MCF 10A (cell line): ENCODE results near the gene LGALS7B. TPM values are rescaled to one million over a fixed set of nuclear protein-coding genes. Genes with fewer than 3 reads are reported as not detected.
"Not testable (repeated sequence)": the region's sequence is repeated elsewhere in the genome, so short reads cannot be mapped to it uniquely, and the experiment has no call there.

Experiments
- BruUV-seq: library from RNA; stranded (reverse); fragments of 400-500 nt; replicated peaks from 2 replicates; lab custom pipeline; 2021; lab: Mats Ljungman, UMichigan
- CTCF ChIA-PET: fragments of 300-600 bp; sonication (Branson Sonifier 250); formaldehyde crosslinking; extraction: SDS; loops from one replicate; lab custom pipeline; 2021; ENCODE audit warnings: antibody characterized with exemption, inconsistent platforms; lab: Yijun Ruan, JAX
- POLR2A ChIA-PET: fragments of 300-600, 350-650 bp; sonication (Branson Sonifier 250); formaldehyde crosslinking; extraction: SDS; loops from one replicate; lab custom pipeline; 2020; ENCODE audit warnings: antibody characterized with exemption, inconsistent platforms; lab: Yijun Ruan, JAX
- DNase-seq: peaks from one replicate; pipeline ENCODE4 v3.0.0-alpha.2; 2018; ENCODE audit not compliant: unreplicated experiment
- H3K27ac Mint-ChIP-seq: one replicate; pipeline ENCODE4 v1.8.0; 2022; ENCODE audit warnings: mild to moderate bottlenecking, low read depth, mixed read lengths; ENCODE audit not compliant: unreplicated experiment
- H3K27me3 Mint-ChIP-seq: one replicate; pipeline ENCODE4 v1.8.0; 2022; ENCODE audit warnings: mixed read lengths; ENCODE audit not compliant: insufficient read depth, unreplicated experiment
- H3K36me3 Mint-ChIP-seq: one replicate; pipeline ENCODE4 v1.8.0; 2022; ENCODE audit warnings: mild to moderate bottlenecking, moderate library complexity, mixed read lengths; ENCODE audit not compliant: insufficient read depth, unreplicated experiment
- H3K4me1 Mint-ChIP-seq: one replicate; pipeline ENCODE4 v1.8.0; 2022; ENCODE audit warnings: mixed read lengths; ENCODE audit not compliant: insufficient read depth, unreplicated experiment
- H3K4me3 Mint-ChIP-seq: one replicate; pipeline ENCODE4 v1.8.0; 2022; ENCODE audit warnings: mild to moderate bottlenecking, moderate library complexity, mixed read lengths; ENCODE audit not compliant: unreplicated experiment
- H3K9me3 Mint-ChIP-seq: one replicate; pipeline ENCODE4 v1.8.0; 2022; ENCODE audit warnings: mixed read lengths; ENCODE audit not compliant: unreplicated experiment
- CTCF ChIP-seq: fragments of 200-600 bp; IDR thresholded peaks from one replicate; pipeline ENCODE4 v1.8.0; 2022; ENCODE audit warnings: antibody characterized with exemption, mild to moderate bottlenecking; ENCODE audit not compliant: unreplicated experiment
- intact Hi-C: fragments of 100-400 bp; cut with micrococcal nuclease; formaldehyde crosslinking; loops from 2 replicates; pipeline ENCODE4 v1.14.1; 2022
- total RNA-seq: library from RNA; stranded (reverse); gene quantifications from 2 replicates; pipeline ENCODE4 v1.2.3, GENCODE V29; 2022

Gene LGALS7B
- total RNA-seq, 1 experiment from 2014 or later: 2.6 TPM

DNA sequence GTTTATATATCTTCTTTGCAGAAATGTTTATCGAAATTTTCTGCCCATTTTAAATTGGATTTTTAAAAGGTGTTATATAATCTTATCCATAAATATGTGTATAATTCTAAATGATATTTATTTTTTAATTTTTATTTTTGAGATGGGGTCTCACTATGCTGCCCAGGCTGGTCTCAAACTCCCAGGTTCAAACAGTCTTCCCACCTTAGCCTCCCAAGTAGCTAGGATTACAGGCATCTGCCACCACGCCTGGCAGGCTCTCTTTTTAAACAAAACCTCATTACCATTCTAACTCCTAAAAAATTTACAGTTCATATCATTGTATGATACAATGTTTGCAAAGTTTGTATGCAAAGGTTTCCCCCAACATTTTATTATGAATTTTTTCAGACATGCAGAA lies 7.2 kb downstream of the LGALS7B start:
- CTCF ChIA-PET: no interaction called here
- no peak for TF ChIP-seq CTCF
- H3K36me3 Mint-ChIP-seq: no peaks in the 10 kb centered on the region

GRCh38 chr19:38797781-38798180 lies 8.8 kb downstream of the LGALS7B start:
- H3K4me3 Mint-ChIP-seq, CTCF ChIA-PET, H3K36me3 Mint-ChIP-seq, POLR2A ChIA-PET, H3K27me3 Mint-ChIP-seq, DNase-seq, H3K9me3 Mint-ChIP-seq, H3K27ac Mint-ChIP-seq, BruUV-seq: not testable (repeated sequence)
- intact Hi-C loops: loop anchor here (5.0 kb wide), 1 partner anchor 35 kb away; the partner anchor contains the start of gene ECH1
- H3K4me1 Mint-ChIP-seq: peaks cover 13% of the 10 kb centered on the region

More for the DNA sequence above, 7.2 kb downstream of the LGALS7B start:
- Mint-ChIP-seq H3K27me3 (no peaks in the 10 kb centered on the region), H3K4me3 (no peak overlapping the region), H3K27ac (no peak overlapping the region), H3K4me1 (peaks cover 13% of the 10 kb centered on the region), H3K9me3 (no peaks in the 10 kb centered on the region)
- no TSS peak for BruUV-seq
- POLR2A ChIA-PET: no interaction called here
- intact Hi-C loops: loop anchor here (5.0 kb wide), 1 partner anchor 36 kb away; the partner anchor contains the start of gene ECH1
- no peak for DNase-seq

- Mint-ChIP-seq H3K9me3 (no peaks in the 10 kb centered on the region), H3K27me3 (no peaks in the 10 kb centered on the region), H3K4me3 (no peak overlapping the region), H3K36me3 (no peaks in the 10 kb centered on the region), H3K27ac (no peak overlapping the region), H3K4me1 (peaks cover 6% of the 10 kb centered on the region)
- ChIA-PET POLR2A (interaction anchor here (0.6 to 1.8 kb wide), 10 partner anchors 12 to 149 kb away, joined by 3 to 5 read pairs (median 4); partner anchors contain the start of genes MRPS12 and SARS2), CTCF (interaction anchor here (0.5 kb wide), 1 partner anchor 79 kb away, joined by 3 read pairs; no protein-coding TSS in a partner anchor)
- DNase-seq: no peak
- intact Hi-C loops: loop anchor here (5.0 kb wide), 1 partner anchor 33 kb away; the partner anchor contains the start of gene ECH1
- TF ChIP-seq CTCF: no peak
- no TSS peak for BruUV-seq
Measured at GRCh38 chr19:38799104-38799503, 10.1 kb downstream of the LGALS7B start.

- ChIA-PET CTCF (interaction anchor here (0.6 to 0.7 kb wide), 2 partner anchors 109 to 398 kb away, joined by 3 to 5 read pairs; partner anchors contain the start of gene FAM98C), POLR2A (interaction anchor here (0.6 to 1.8 kb wide), 3 partner anchors 38 to 523 kb away, joined by 3 to 4 read pairs (median 4); no protein-coding TSS in a partner anchor)
- BruUV-seq: no TSS peak
- H3K36me3 Mint-ChIP-seq: no peaks in the 10 kb centered on the region
- no peaks in the 10 kb centered on the region for H3K27me3 Mint-ChIP-seq
- no peak for DNase-seq
- no peak overlapping the region for H3K27ac Mint-ChIP-seq
- peaks cover 11% of the 10 kb centered on the region for H3K4me1 Mint-ChIP-seq
- H3K4me3 Mint-ChIP-seq: no peak overlapping the region
- intact Hi-C loops: no loop called here
- H3K9me3 Mint-ChIP-seq: no peaks in the 10 kb centered on the region
- no peak for TF ChIP-seq CTCF
Measured at GRCh38 chr19:38800577-38801347, 11.8 kb downstream of the LGALS7B start.
